ENCODE measurements around the gene ZNF43. TPM values are rescaled to one million over a fixed set of nuclear protein-coding genes. Genes with fewer than 3 reads are reported as not detected.

Gene ZNF43
- total and polyA plus RNA-seq, 2 of the 8 experiments (the other 6 are each of a cell fraction or from before 2014, with no cell fraction given): 24.7 to 53.1 TPM

DNA sequence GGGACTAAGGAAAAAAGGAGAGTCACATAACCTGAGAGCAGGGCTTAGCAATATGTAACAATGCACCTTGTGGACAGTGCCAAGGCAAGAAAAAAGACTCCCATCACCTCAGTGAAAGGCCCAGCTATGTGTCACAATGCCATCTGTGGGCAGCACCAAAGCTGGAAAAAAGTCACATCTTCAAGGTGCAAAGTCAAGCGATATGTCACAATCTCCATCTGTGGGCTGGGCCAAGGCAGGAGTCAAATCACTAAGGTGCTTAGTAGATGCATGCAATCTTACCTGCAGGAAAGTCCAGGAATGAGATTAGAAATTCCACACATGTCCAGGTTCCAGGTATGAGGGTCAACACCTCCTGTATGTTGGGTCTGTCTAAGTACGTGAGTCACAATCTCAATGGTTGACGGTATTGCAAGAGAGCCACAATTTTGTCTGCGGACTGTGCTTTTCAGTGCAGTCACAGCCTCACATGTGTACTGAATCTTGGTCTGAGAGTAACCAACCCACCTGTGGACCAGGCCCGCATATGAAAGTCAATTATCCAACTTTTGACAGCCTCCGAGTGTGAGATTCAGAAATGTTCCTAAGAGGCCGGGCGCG, 14.8 kb upstream of the ZNF43 start (continued):
- TF ChIP-seq TBP (IDR thresholded peaks at IDR 0.05; ENCODE audit: low read depth, low read length): no peak
